ENCODE measurements around the gene TIMM22. TPM values are rescaled to one million over a fixed set of nuclear protein-coding genes. Genes with fewer than 3 reads are reported as not detected.

Gene TIMM22
- total and polyA plus RNA-seq, 2 of the 13 experiments (the other 11 are each of a cell fraction or from before 2014, with no cell fraction given): 6.2 to 15.5 TPM

DNA sequence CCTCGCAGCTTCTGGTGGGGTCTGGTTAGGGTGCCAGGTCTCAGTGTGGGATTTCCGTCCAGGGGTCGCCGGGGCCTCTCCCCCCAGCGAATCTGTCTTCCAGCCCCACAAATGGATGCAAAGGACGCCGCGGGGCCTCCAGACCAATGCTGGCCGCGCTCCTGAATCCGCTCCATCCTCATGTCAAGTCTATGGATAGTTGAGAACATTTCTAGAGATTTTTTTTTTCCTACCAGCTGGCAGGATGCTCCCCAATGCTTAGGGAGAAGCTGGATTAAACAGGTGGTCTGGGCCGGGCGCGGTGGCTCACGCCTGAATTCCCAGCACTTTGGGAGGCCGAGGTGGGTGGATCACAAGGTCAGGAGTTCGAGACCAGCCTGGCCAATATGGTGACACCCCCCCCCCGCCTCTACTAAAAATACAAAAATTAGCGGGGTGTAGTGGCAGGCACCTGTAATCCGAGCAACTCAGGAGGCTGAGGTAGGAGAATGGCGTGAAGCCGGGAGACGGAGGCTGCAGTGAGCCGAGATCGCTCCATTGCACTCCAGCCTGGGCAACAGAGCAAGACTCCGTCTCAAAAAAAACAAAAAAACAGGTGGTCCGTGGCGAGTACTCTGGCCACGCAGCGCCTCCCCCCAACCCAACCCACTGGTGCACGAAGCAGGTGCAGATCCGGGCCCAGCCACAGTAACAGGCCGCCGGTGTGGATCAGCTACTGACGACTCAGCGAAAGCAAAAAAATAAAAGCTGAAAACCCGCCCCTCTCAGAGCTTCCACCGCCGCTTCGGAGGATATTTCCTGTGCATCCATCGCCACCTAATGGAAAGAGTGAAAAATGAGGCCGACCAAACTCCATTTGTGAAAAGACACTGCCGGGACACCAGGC, 16.3 kb upstream of the TIMM22 start (continued):
- TF ChIP-seq, protein P1, sequence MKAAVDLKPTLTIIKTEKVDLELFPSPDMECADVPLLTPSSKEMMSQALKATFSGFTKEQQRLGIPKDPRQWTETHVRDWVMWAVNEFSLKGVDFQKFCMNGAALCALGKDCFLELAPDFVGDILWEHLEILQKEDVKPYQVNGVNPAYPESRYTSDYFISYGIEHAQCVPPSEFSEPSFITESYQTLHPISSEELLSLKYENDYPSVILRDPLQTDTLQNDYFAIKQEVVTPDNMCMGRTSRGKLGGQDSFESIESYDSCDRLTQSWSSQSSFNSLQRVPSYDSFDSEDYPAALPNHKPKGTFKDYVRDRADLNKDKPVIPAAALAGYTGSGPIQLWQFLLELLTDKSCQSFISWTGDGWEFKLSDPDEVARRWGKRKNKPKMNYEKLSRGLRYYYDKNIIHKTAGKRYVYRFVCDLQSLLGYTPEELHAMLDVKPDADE (CRISPR knock-in tag; IDR thresholded peaks at IDR 0.05): no peak
- TF ChIP-seq KLF6 (CRISPR knock-in tag; IDR thresholded peaks at IDR 0.05) (no peak; the same call in 1 of the 2 replicates), HDAC1 (CRISPR knock-in tag; IDR thresholded peaks at IDR 0.05) (no peak), ZNF256 (CRISPR knock-in tag; conservative IDR thresholded peaks at IDR 0.05) (no peak), KAT7 (CRISPR knock-in tag; IDR thresholded peaks at IDR 0.05; ENCODE audit: borderline replicate concordance) (no peak), DPF2 (CRISPR knock-in tag; IDR thresholded peaks at IDR 0.05; ENCODE audit: borderline replicate concordance, low read depth) (no peak), KDM6A (CRISPR knock-in tag; IDR thresholded peaks at IDR 0.05; ENCODE audit: low read depth) (no peak), RBFOX2 (IDR thresholded peaks at IDR 0.05; ENCODE audit: low read depth, low read length) (no peak), RXRB (CRISPR knock-in tag; IDR thresholded peaks at IDR 0.05; ENCODE audit: borderline replicate concordance) (peak; percentile 51; the same call in 1 of the 2 replicates), XBP1 (CRISPR knock-in tag; IDR thresholded peaks at IDR 0.05) (no peak), ZNF12 (CRISPR knock-in tag; IDR thresholded peaks at IDR 0.05) (no peak), DNMT3B (CRISPR knock-in tag; conservative IDR thresholded peaks at IDR 0.05) (0 out of 2 replicates have a peak, but pooled peaks have one; percentile 31), ZNF772 (CRISPR knock-in tag; IDR thresholded peaks at IDR 0.05) (no peak), SP2 (CRISPR knock-in tag; IDR thresholded peaks at IDR 0.05) (no peak), RFX5 (IDR thresholded peaks at IDR 0.05; ENCODE audit: low read depth, low read length) (no peak), RBM22 (optimal IDR thresholded peaks at IDR 0.05; ENCODE audit: low read length) (no peak), ZNF83 (CRISPR knock-in tag; IDR thresholded peaks at IDR 0.05; ENCODE audit: borderline replicate concordance) (no peak)
- TF ChIP-seq, protein P2, sequence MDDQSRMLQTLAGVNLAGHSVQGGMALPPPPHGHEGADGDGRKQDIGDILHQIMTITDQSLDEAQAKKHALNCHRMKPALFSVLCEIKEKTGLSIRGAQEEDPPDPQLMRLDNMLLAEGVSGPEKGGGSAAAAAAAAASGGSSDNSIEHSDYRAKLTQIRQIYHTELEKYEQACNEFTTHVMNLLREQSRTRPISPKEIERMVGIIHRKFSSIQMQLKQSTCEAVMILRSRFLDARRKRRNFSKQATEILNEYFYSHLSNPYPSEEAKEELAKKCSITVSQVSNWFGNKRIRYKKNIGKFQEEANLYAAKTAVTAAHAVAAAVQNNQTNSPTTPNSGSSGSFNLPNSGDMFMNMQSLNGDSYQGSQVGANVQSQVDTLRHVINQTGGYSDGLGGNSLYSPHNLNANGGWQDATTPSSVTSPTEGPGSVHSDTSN (CRISPR knock-in tag; IDR thresholded peaks at IDR 0.05; ENCODE audit: borderline replicate concordance): no peak
- TF ChIP-seq, protein P3, sequence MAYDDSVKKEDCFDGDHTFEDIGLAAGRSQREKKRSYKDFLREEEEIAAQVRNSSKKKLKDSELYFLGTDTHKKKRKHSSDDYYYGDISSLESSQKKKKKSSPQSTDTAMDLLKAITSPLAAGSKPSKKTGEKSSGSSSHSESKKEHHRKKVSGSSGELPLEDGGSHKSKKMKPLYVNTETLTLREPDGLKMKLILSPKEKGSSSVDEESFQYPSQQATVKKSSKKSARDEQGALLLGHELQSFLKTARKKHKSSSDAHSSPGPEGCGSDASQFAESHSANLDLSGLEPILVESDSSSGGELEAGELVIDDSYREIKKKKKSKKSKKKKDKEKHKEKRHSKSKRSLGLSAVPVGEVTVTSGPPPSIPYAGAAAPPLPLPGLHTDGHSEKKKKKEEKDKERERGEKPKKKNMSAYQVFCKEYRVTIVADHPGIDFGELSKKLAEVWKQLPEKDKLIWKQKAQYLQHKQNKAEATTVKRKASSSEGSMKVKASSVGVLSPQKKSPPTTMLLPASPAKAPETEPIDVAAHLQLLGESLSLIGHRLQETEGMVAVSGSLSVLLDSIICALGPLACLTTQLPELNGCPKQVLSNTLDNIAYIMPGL (CRISPR knock-in tag; IDR thresholded peaks at IDR 0.05; ENCODE audit: borderline replicate concordance in 1 of 2, low read depth in 1 of 2): peak; percentile 43 to 81; a peak in 2 of 4 replicates
- TF ChIP-seq, protein P4, sequence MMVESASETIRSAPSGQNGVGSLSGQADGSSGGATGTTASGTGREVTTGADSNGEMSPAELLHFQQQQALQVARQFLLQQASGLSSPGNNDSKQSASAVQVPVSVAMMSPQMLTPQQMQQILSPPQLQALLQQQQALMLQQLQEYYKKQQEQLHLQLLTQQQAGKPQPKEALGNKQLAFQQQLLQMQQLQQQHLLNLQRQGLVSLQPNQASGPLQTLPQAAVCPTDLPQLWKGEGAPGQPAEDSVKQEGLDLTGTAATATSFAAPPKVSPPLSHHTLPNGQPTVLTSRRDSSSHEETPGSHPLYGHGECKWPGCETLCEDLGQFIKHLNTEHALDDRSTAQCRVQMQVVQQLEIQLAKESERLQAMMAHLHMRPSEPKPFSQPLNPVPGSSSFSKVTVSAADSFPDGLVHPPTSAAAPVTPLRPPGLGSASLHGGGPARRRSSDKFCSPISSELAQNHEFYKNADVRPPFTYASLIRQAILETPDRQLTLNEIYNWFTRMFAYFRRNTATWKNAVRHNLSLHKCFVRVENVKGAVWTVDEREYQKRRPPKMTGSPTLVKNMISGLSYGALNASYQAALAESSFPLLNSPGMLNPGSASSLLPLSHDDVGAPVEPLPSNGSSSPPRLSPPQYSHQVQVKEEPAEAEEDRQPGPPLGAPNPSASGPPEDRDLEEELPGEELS (CRISPR knock-in tag; IDR thresholded peaks at IDR 0.05): no peak
- TF ChIP-seq, protein P5, sequence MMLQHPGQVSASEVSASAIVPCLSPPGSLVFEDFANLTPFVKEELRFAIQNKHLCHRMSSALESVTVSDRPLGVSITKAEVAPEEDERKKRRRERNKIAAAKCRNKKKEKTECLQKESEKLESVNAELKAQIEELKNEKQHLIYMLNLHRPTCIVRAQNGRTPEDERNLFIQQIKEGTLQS (CRISPR knock-in tag; IDR thresholded peaks at IDR 0.05): no peak
- TF ChIP-seq, protein P6, sequence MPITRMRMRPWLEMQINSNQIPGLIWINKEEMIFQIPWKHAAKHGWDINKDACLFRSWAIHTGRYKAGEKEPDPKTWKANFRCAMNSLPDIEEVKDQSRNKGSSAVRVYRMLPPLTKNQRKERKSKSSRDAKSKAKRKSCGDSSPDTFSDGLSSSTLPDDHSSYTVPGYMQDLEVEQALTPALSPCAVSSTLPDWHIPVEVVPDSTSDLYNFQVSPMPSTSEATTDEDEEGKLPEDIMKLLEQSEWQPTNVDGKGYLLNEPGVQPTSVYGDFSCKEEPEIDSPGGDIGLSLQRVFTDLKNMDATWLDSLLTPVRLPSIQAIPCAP (CRISPR knock-in tag; IDR thresholded peaks at IDR 0.05; ENCODE audit: low read depth): no peak
